Sigmoid colon (tissue), 7 donors: Measurements from ENCODE around the gene LAMP5. TPM values are rescaled to one million over a fixed set of nuclear protein-coding genes. Genes with fewer than 3 reads are reported as not detected.

Experiments used
- DNase-seq: peaks from one replicate; pipeline ENCODE4 v3.0.0-alpha.2; 2019
- H3K27ac ChIP-seq, 4 donors: fragments of 200-600 bp; sonication (generic); one replicate each; pipeline ENCODE4 v1.5.1; 2016 to 2019; ENCODE audit warnings: mild to moderate bottlenecking in 1 of 4
- H3K27me3 ChIP-seq, 3 donors: fragments of 200-600 bp; sonication (generic); one replicate each; pipeline ENCODE4 v1.5.1; 2019; ENCODE audit warnings: mild to moderate bottlenecking in 1 of 3
- H3K36me3 ChIP-seq, 4 donors: fragments of 200-600 bp; sonication (generic); one replicate each; pipeline ENCODE4 v1.5.1; 2016 to 2019
- H3K4me1 ChIP-seq, 4 donors: fragments of 200-600 bp; sonication (generic); one replicate each; pipeline ENCODE4 v1.5.1; 2017 to 2019
- H3K4me3 ChIP-seq, 4 donors: fragments of 200-600 bp; sonication (generic); one replicate each; pipeline ENCODE4 v1.5.1; 2017 to 2019; ENCODE audit warnings: mild to moderate bottlenecking in 2 of 4, moderate library complexity in 1 of 4
- H3K9me3 ChIP-seq, 4 donors: fragments of 200-600 bp in 3 of 4; sonication (generic) in 3 of 4; one replicate each; pipeline versions ENCODE4 v1.5.1 to v1.6.1; 2013 to 2019
- CTCF ChIP-seq, 4 experiments: fragments of 450-650 bp in 3 of 4; fragments of 200-600 bp in 1 of 4; IDR thresholded peaks; one replicate each; pipeline ENCODE4 v1.5.1; 2016 to 2019; ENCODE audit warnings: antibody characterized with exemption in 4 of 4, mild to moderate bottlenecking in 3 of 4, moderate library complexity in 2 of 4
- EP300 ChIP-seq, 4 donors: sonication (generic); formaldehyde crosslinking; IDR thresholded peaks; one replicate each; pipeline ENCODE4 v1.6.1; 2017; ENCODE audit warnings: antibody characterized with exemption in 4 of 4
- POLR2A ChIP-seq, 2 donors: fragments of 450-650 bp; IDR thresholded peaks; one replicate each; pipeline ENCODE4 v1.6.1; 2016; ENCODE audit warnings: antibody characterized with exemption in 2 of 2, mild to moderate bottlenecking in 2 of 2, moderate library complexity in 2 of 2
- POLR2AphosphoS5 ChIP-seq, 4 donors: sonication (generic); formaldehyde crosslinking; IDR thresholded peaks; one replicate each; pipeline ENCODE4 v1.6.1; 2017; ENCODE audit warnings: antibody characterized with exemption in 4 of 4
- WGBS, 2 donors: extraction: QIAGEN DNeasy Blood & Tissue Kit; methylation state at CpG; one replicate each; pipeline ENCODE4 v1.1.7; 2013; 5-methylcytosine and 5-hydroxymethylcytosine counted together
- intact Hi-C: fragments of 100-400 bp; cut with DNase I; formaldehyde crosslinking; loops from one replicate; pipeline ENCODE4 v1.15.1; 2023
- polyA plus RNA-seq, 3 donors: library from polyadenylated mRNA; stranded (reverse); fragments of 200-250 nt; gene quantifications; one replicate each; pipeline ENCODE4 v1.2.3, GENCODE V29; 2013
- total RNA-seq, 4 donors: library from RNA; depleted of rRNA; stranded (reverse); fragments of >200 nt; gene quantifications; one replicate each; pipeline ENCODE4 v1.1.0, GENCODE V29; 2016
- donor health status: healthy with polysubstance abuse.
- donor health status: Bipolar disorder and iron deficiency.
- donor health status: healthy.

LAMP5 gene
- total and polyA plus RNA-seq, 7 donors, result 0.16 to 3.6 (median 0.63) TPM; not detected in 1

DNA sequence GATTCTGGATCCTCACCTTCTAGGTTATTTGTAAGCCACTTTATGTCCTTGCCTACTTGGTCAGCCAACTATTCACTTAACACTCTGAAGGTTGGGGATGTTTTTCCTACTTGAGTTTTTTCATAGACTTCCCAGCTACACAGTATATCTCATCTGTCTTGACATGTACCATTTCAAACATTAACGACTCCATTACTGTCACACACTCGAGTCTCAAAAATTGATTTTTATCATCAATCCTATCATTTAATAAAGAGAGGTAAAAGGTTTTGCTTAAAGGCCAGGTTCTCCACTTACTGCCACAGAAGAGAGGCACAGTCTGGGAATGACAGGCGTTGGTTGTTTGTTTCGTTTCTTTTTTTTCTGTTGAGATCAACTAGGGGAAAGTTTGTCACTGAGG lies 38.2 kb upstream of the LAMP5 start:
- TF ChIP-seq POLR2AphosphoS5 (IDR thresholded peaks at IDR 0.05) (no peak), POLR2A (IDR thresholded peaks at IDR 0.05) (no peak), EP300 (IDR thresholded peaks at IDR 0.05) (no peak), CTCF (IDR thresholded peaks at IDR 0.05) (no peak)
- peaks cover 0 to 18% (median 0%) of the 10 kb centered on the region in 4 donors for H3K36me3 ChIP-seq
- intact Hi-C loops, result no loop called here
- DNase-seq, result no peak
- no peaks in the 10 kb centered on the region for H3K9me3 ChIP-seq
- H3K27me3 ChIP-seq, result no peaks in the 10 kb centered on the region
- H3K27ac ChIP-seq, result no peak overlapping the region
- H3K4me3 ChIP-seq, result no peak overlapping the region
- no peaks in the 10 kb centered on the region for H3K4me1 ChIP-seq
- WGBS, 2 donors, result 63 to 88% methylated on average over 4 of the region's 4 CpGs

- intact Hi-C loops, result no loop called here
- peaks cover 0 to 18% (median 0%) of the 10 kb centered on the region in 4 donors for H3K36me3 ChIP-seq
- DNase-seq, result no peak
- no peaks in the 10 kb centered on the region for H3K9me3 ChIP-seq
- H3K27ac ChIP-seq, result no peak overlapping the region
- WGBS, 2 donors, result 93 to 94% methylated on average over 7 of the region's 7 CpGs
- no peak overlapping the region for H3K4me3 ChIP-seq
- no peaks in the 10 kb centered on the region for H3K4me1 ChIP-seq
- H3K27me3 ChIP-seq, result no peaks in the 10 kb centered on the region
- no peak for TF ChIP-seq POLR2AphosphoS5 (IDR thresholded peaks at IDR 0.05)
- TF ChIP-seq EP300 (IDR thresholded peaks at IDR 0.05), result no peak
- TF ChIP-seq POLR2A (IDR thresholded peaks at IDR 0.05), result no peak
- no peak for TF ChIP-seq CTCF (IDR thresholded peaks at IDR 0.05)
Observed at GRCh38 chr20:9476637-9477036, 37.8 kb upstream of the LAMP5 start.

GRCh38 chr20:9478771-9479170 lies 35.6 kb upstream of the LAMP5 start:
- intact Hi-C loops, result no loop called here
- no peak for DNase-seq
- no peaks in the 10 kb centered on the region for H3K4me1 ChIP-seq
- peaks cover 0 to 13% (median 0%) of the 10 kb centered on the region in 4 donors for H3K36me3 ChIP-seq
- no peaks in the 10 kb centered on the region for H3K27me3 ChIP-seq
- H3K4me3 ChIP-seq, result no peak overlapping the region
- no peak overlapping the region for H3K27ac ChIP-seq
- WGBS, 2 donors, result 88 to 92% methylated on average over 4 of the region's 4 CpGs
- no peaks in the 10 kb centered on the region for H3K9me3 ChIP-seq
- TF ChIP-seq POLR2A (IDR thresholded peaks at IDR 0.05), result no peak
- TF ChIP-seq POLR2AphosphoS5 (IDR thresholded peaks at IDR 0.05), result no peak
- TF ChIP-seq CTCF (IDR thresholded peaks at IDR 0.05), result no peak
- TF ChIP-seq EP300 (IDR thresholded peaks at IDR 0.05), result no peak

GRCh38 chr20:9480066-9480465 lies 34.3 kb upstream of the LAMP5 start:
- Histone ChIP-seq H3K4me3 (no peak overlapping the region), H3K36me3 (peaks cover 0 to 13% (median 0%) of the 10 kb centered on the region in 4 donors), H3K27ac (no peak overlapping the region), H3K27me3 (no peaks in the 10 kb centered on the region), H3K9me3 (no peaks in the 10 kb centered on the region), H3K4me1 (no peaks in the 10 kb centered on the region)
- intact Hi-C loops, result no loop called here
- no peak for TF ChIP-seq CTCF (IDR thresholded peaks at IDR 0.05)
- TF ChIP-seq EP300 (IDR thresholded peaks at IDR 0.05), result no peak
- no peak for TF ChIP-seq POLR2A (IDR thresholded peaks at IDR 0.05)
- no peak for TF ChIP-seq POLR2AphosphoS5 (IDR thresholded peaks at IDR 0.05)
- no peak for DNase-seq
- 94 to 97% methylated on average over 4 of the region's 4 CpGs for WGBS, 2 donors

- no peak for DNase-seq
- Histone ChIP-seq H3K4me3 (no peak overlapping the region), H3K4me1 (no peaks in the 10 kb centered on the region), H3K36me3 (peaks cover 0 to 2% (median 0%) of the 10 kb centered on the region in 4 donors), H3K27me3 (no peaks in the 10 kb centered on the region), H3K27ac (no peak overlapping the region), H3K9me3 (no peaks in the 10 kb centered on the region)
- 66 to 81% methylated on average over 3 of the region's 3 CpGs for WGBS, 2 donors
- TF ChIP-seq CTCF (IDR thresholded peaks at IDR 0.05), result no peak
- no peak for TF ChIP-seq POLR2A (IDR thresholded peaks at IDR 0.05)
- TF ChIP-seq EP300 (IDR thresholded peaks at IDR 0.05), result no peak
- no peak for TF ChIP-seq POLR2AphosphoS5 (IDR thresholded peaks at IDR 0.05)
- intact Hi-C loops, result no loop called here
Observed at GRCh38 chr20:9482180-9482579, 32.2 kb upstream of the LAMP5 start.
